GM21381 (cell line): ENCODE results near the gene TBC1D22A.

Experiments
- ATAC-seq: cut with Tn5 transposase; IDR thresholded peaks from one replicate; pipeline ENCODE4 v1.9.1; 2021; ENCODE audit warnings: mild to moderate bottlenecking, moderate library complexity; ENCODE audit not compliant: unreplicated experiment

The TBC1D22A gene

DNA sequence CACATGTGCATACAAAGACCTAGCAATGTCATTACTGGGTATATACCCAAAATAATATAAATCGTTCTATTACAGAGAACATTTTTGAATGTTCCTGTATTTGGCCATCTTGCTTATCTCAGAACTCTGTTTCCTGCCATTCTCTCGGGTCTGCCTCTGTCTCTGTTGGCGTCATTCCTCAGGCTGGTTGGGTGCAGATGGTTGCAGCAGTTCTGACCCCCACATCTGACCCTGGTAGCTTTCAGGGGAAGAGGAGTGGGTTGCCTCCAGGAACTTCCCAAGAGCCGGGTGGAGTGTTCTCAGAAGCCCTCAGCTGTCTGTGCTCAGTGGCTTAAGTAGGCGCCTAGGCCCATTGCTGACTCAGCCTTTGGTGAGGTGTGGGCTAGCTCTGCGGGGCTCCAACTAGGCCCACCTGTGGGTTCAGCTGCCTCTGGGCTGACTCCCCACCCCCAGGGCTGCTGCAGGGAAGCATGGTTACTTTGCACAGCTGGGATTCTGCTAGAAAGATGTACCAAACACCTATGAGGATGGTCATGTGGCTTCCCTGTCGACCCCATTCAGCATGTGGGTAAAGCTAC, 114.0 kb downstream of the TBC1D22A start:
- no peak for ATAC-seq

GRCh38 chr22:46878191-46878948, 115.9 kb downstream of the TBC1D22A start:
- ATAC-seq, result no peak

DNA sequence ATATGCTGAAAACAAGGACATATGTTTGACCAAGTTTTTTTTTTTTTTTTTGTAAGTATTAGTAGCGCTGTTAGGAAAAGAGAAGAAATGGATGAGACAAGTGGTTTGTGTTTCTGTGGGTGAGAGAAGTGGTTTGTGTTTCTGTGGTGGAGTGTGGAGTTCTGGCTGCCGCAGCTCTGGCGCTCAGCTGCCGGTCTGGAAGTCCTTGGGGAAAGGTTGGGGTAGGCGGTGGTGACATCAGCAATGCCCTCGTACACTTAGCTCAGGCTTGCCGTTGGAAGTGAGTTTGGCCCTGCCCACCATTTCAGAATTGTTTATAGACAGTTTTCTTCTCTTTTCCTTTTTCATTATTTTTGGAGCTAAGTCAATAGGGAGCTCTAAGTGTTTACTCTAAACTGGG, 116.6 kb downstream of the TBC1D22A start:
- ATAC-seq, result no peak

DNA sequence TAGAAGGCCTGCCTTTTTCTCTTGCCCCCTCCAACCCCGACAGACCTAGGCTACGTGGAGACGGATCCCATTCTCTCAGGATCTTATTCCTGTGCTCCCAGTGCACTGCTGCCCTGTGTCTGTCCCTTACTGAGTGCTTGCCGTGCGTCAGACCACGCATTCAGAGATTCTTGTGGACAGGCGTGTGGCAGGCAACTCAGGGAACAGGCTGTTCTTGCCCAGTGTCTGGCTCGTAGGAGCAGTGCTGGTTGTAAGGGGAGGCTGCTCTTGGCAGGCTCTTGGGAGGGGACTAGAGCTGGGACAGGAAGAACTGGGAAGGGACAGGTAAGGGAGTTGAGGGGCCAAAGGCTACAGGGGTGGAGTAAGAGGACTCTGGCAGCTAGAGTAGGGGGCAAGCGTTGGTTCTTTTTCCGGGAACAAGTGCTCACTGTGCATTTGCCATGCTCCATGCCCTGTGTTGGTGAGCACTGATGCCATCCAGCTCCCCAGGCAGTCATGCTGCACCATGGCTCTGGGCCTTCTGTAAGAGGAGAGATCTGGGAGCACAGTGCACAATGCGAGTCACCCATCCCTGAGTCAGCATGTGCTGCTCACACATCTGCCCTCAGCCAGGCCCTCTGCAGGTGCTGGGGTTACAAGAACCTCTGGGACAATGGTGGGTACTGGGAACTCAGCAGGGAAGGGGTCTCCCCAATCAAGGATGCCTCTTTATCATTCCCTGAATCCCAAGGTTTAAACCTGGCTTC, 119.1 kb downstream of the TBC1D22A start:
- no peak for ATAC-seq

DNA sequence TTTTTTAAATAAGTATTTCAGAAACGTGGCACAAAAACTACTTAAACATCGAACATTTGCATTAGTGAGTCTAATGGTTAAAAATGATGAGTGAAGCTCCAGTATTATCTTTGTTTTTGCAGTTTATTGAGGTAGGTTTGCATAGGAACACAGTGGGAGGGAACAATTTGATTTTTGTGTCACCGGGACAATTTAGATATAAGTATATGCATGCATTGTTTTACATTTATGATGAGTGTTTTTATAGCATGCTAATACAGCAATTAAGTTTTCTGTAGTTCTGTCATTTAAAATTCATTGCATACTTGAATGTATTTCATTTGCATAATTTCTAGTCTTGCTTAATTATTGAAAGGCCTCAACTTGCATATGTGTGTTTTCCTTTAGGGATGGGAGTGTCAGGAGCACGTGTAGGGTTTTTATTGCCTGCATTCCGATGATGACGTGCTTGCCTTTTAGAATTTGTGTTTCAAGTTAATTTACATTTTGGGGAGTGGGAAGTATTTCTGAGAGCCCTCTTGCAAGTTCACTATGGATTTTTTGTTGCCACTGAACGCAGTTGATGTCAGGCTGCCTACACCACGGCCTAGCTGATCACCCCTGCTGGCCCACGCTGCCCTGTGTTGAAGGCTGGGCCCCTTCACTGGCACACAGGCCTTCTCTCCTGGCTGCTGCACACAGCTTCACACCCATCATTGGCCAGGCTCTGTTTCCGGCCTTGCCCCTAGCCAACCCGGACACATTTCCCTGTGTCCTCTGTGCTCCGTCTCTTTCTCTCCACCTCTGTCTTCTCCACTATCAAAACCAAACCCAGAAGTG, 120.9 kb downstream of the TBC1D22A start:
- no peak for ATAC-seq

DNA sequence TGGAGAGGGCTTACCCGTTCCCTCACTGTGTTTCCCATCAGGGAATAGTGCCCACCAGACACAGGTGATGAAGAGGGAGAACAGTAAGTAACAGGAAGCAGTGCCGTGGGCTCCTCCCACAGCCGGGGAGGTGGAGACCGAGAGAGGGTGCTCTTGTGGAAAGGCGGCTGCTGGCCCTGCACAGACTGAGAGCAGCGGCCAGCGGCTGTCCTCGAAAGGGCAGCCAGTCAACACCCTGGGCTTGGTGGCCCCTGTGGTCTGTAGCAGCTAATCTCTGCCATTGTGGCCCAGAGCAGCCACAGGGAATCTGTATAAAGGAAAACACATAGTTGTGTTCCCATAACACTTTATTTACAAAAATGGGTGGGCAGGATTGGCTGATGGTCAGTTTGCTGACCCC, 121.9 kb downstream of the TBC1D22A start:
- ATAC-seq, result no peak

- ATAC-seq, result no peak
These were observed 125.5 kb downstream of the TBC1D22A start for GRCh38 chr22:46887978-46888377.

GRCh38 chr22:46890819-46891218, 128.4 kb downstream of the TBC1D22A start:
- no peak for ATAC-seq

GRCh38 chr22:46891382-46891951, 129.0 kb downstream of the TBC1D22A start:
- no peak for ATAC-seq

DNA sequence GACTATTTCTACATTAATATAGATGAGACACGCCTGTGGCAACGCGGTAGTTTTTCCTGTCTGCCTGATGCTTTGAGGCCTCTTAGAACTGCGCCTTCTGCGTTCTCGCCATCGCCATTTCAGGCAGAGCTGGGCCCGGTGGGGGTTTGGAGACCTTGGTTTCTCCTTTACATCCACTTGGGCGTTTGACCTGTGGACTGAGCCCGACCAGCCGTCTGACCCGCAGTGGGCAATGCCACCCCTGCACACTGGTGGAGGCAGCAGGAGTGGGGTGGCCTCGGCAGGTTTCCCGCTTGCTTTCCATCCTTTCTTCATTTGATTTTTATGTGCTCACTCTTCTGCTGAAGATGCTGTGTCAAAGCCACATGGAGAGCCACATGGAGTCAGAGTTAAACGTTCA, 130.4 kb downstream of the TBC1D22A start:
- ATAC-seq, result no peak

DNA sequence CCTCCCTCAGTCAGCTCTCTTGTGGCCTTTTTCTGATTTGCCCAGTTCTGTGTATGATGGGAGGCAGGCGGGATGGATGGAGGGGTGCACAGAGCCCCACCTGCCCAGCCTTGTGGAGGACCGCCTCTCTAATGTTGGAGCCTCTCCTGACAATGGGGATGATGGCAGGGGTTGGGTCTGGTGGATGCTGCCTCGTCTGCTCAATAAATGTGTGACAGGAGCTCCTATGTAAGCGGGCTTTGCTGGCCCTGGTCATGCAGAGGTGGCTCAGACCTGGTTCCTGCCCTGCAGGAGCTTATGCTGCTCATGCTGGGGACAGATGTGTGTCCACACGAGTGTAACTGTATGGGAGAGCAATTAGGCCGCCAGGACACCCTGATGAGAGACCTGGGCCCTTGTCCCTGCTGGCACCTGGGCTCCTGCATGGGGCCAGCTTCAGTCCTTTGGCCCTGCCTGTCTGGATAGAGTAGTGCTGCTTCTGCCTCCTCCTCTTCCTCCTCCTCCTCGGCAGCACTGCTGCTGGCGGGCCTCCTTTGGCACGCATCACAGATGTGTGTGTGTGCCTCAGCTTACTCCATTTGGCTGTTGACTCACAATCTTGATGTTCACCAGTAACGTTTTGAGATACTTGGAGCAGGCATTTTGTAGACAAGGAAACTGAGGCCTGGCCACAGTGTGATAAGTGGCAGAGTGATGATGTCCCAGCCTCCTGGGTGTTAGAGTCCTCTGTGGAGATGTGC, 131.0 kb downstream of the TBC1D22A start:
- no peak for ATAC-seq

DNA sequence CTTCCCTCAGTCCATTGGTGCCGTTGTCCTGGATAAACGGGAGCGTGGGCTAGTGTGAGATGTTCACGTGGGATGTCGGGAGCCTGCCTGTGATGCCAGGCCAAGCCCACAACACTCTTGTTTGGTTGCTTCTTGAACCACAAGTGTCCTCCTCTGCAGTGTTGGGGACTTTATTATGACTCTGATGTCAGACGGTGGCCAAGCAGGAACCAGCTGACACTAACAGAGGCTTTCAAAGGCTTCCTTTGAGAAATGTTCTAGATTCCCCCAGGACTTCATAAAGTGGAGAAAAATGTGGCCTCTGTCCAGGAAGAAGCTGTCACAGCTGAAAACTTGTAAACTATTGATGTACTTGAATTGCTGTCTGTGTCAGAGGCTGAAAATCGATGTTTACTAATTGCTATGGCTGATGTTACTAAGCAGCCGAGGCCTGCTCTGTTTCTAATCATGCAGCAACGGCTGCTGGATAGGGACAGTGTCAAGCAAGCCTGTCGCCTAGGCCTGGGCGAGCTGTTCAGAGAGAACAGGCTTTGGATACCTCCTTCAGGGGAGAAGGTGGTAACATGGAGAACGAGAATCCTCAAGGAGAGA, 131.7 kb downstream of the TBC1D22A start:
- ATAC-seq, result no peak

DNA sequence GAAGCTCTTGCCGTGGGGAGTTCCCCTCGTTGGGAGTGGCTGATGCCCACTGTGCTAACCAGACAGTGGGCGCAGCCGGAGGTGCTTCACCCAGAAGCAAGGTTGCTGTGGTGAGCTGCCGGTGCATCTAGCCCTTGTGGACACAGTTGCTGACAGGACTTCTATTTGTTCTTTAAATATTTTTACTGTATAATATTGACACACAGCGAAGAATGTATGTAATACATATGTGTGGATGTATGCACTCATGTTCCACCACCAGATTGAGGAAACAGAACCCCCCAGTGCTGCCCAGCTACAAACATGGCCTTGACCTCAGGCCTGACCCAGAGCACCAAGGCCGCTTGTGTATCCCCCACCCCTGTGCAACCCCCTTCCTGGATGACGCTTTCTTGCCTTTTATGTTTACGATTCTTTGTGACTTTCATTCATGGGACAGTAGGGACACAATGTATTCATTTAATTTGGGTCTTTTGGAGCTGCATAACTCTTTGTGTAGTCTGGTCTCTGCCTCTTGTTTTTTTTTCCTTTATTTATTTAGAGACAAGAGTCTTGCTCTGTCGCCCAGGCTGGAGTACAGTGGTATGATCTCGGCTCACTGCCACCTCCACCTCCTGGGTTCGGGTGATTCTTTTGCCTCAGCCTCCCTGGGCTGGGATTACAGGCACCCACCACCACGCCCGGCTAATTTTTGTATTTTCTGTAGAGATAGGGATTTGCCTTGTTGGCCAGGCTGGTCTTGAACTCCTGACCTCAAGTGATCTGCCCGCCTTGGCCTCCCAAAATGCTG, 132.6 kb downstream of the TBC1D22A start:
- no peak for ATAC-seq

- ATAC-seq, result no peak
These were observed 133.3 kb downstream of the TBC1D22A start for GRCh38 chr22:46895753-46896152.

GRCh38 chr22:46896166-46896565, 133.7 kb downstream of the TBC1D22A start:
- no peak for ATAC-seq

- ATAC-seq, result no peak
These were observed 134.3 kb downstream of the TBC1D22A start for GRCh38 chr22:46896568-46897245.

DNA sequence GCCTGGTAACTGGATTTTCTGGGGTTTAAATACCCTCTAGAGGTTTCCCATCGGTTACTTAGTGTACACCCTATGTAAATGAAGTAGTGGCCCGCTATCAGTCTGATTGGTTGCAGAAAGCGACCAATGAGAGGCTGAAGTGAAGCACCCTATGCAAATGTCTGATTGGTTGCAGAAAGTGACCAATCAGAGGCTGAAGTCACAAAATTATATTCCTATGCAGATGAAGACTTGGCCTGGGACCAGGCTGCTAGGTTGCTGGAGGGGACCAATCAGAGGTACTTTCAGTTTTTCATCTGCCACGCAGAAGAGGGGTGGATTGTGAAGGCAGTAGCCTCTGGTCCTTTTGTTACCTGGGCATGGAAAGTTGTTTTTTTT, 134.8 kb downstream of the TBC1D22A start:
- no peak for ATAC-seq

- no peak for ATAC-seq
These were observed 138.1 kb downstream of the TBC1D22A start for GRCh38 chr22:46900549-46900948.
